A549 (cell line): ENCODE results near the gene ABCB11.

Source experiments
- ATOH8 ChIP-seq: fragments of 250-450 bp; sonication (Bioruptor Pico); IDR thresholded peaks from 2 replicates; pipeline ENCODE4 v1.5.0; 2020; ENCODE audit warnings: low read depth, mild to moderate bottlenecking, moderate library complexity
- CEBPB ChIP-seq, 2 experiments: fragments of >200 bp in 1 of 2; sonication (Bioruptor Twin) in 1 of 2; formaldehyde crosslinking in 1 of 2; IDR thresholded peaks; 2 replicates each; pipeline ENCODE4 v1.6.1; 2012 to 2016
- CHD4 ChIP-seq: fragments of 200-600 bp; sonication (generic); IDR thresholded peaks from 2 replicates; pipeline ENCODE4 v1.6.1; 2016; ENCODE audit warnings: antibody characterized with exemption, mild to moderate bottlenecking, borderline replicate concordance
- EP300 ChIP-seq, 2 experiments: fragments of >200 bp; sonication (Bioruptor Twin); formaldehyde crosslinking; IDR thresholded peaks; 2 replicates in 1 of 2; 3 replicates in 1 of 2; pipeline ENCODE4 v1.6.1; 2016 to 2017
- ESRRA ChIP-seq: fragments of 150-350 bp; IDR thresholded peaks from 2 replicates; pipeline ENCODE4 v1.6.1; 2014; ENCODE audit warnings: mild to moderate bottlenecking, low read length, borderline replicate concordance
- KDM1A ChIP-seq: fragments of 200-600 bp; sonication (generic); IDR thresholded peaks from 2 replicates; pipeline ENCODE4 v1.6.1; 2016; ENCODE audit warnings: low read depth, mild to moderate bottlenecking
- POLR2A ChIP-seq: IDR thresholded peaks from 2 replicates; pipeline ENCODE4 v1.6.1; 2012; ENCODE audit warnings: mild to moderate bottlenecking, low read length
- RAD21 ChIP-seq, 2 experiments: fragments of >200 bp in 1 of 2; sonication (Bioruptor Twin) in 1 of 2; formaldehyde crosslinking in 1 of 2; IDR thresholded peaks in 1 of 2; conservative IDR thresholded peaks in 1 of 2; 2 replicates in 1 of 2; 3 replicates in 1 of 2; pipeline ENCODE4 v1.6.1; 2012 to 2018; ENCODE audit warnings: inconsistent platforms in 1 of 2
- SMC3 ChIP-seq: fragments of >200 bp; sonication (Bioruptor Twin); formaldehyde crosslinking; IDR thresholded peaks from 3 replicates; pipeline ENCODE4 v1.6.1; 2018; ENCODE audit warnings: inconsistent platforms
- TF ChIP-seq, protein P1 (sequence below): fragments of >200 bp; sonication (Bioruptor Twin); formaldehyde crosslinking; IDR thresholded peaks from 3 replicates; pipeline ENCODE4 v1.5.1; 2016

- no peak for TF ChIP-seq SMC3
- no peak for TF ChIP-seq KDM1A
- TF ChIP-seq, protein P1, sequence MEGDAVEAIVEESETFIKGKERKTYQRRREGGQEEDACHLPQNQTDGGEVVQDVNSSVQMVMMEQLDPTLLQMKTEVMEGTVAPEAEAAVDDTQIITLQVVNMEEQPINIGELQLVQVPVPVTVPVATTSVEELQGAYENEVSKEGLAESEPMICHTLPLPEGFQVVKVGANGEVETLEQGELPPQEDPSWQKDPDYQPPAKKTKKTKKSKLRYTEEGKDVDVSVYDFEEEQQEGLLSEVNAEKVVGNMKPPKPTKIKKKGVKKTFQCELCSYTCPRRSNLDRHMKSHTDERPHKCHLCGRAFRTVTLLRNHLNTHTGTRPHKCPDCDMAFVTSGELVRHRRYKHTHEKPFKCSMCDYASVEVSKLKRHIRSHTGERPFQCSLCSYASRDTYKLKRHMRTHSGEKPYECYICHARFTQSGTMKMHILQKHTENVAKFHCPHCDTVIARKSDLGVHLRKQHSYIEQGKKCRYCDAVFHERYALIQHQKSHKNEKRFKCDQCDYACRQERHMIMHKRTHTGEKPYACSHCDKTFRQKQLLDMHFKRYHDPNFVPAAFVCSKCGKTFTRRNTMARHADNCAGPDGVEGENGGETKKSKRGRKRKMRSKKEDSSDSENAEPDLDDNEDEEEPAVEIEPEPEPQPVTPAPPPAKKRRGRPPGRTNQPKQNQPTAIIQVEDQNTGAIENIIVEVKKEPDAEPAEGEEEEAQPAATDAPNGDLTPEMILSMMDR: no peak
- no peak for TF ChIP-seq ATOH8
- TF ChIP-seq CEBPB (IDR thresholded peaks at IDR 0.05): no peak
- TF ChIP-seq RAD21 (conservative IDR thresholded peaks at IDR 0.05 in 1 of 2, IDR thresholded peaks at IDR 0.05 in 1 of 2): no peak
- TF ChIP-seq POLR2A: no peak
- no peak for TF ChIP-seq ESRRA
- TF ChIP-seq CHD4: no peak
- no peak for TF ChIP-seq EP300 (IDR thresholded peaks at IDR 0.05)
Measured at GRCh38 chr2:169023161-169023560, 8.0 kb downstream of the ABCB11 start.
